Stimulated activated CD4-positive, alpha-beta T cell treated with anti-CD3 and anti-CD28 coated beads, Interleukin-2, amount 100 ng/mL, for 48 hours (primary cell): ENCODE results near the gene C1orf198.

Experiments used
- DNase-seq, 2 donors: peaks; one replicate each; pipeline ENCODE4 v3.0.0-alpha.2; 2020

Gene C1orf198

GRCh38 chr1:230828421-230828820, 39.9 kb downstream of the C1orf198 start:
- no peak for DNase-seq

GRCh38 chr1:230827801-230828200, 40.5 kb downstream of the C1orf198 start:
- DNase-seq = no peak

GRCh38 chr1:230827081-230827681, 41.1 kb downstream of the C1orf198 start:
- DNase-seq = no peak

- no peak for DNase-seq
These were observed 42.0 kb downstream of the C1orf198 start for GRCh38 chr1:230826166-230826875.

- DNase-seq = no peak
These were observed 42.6 kb downstream of the C1orf198 start for GRCh38 chr1:230825761-230826160.

GRCh38 chr1:230824919-230825721, 43.2 kb downstream of the C1orf198 start:
- no peak for DNase-seq

GRCh38 chr1:230824551-230824918, 43.8 kb downstream of the C1orf198 start:
- no peak for DNase-seq

- DNase-seq = no peak
These were observed 44.4 kb downstream of the C1orf198 start for GRCh38 chr1:230823931-230824381.

- DNase-seq = no peak
These were observed 44.9 kb downstream of the C1orf198 start for GRCh38 chr1:230823426-230823825.

- no peak for DNase-seq
These were observed 46.2 kb downstream of the C1orf198 start for GRCh38 chr1:230822092-230822581.

GRCh38 chr1:230821346-230821745, 47.0 kb downstream of the C1orf198 start:
- no peak for DNase-seq

- no peak for DNase-seq
These were observed 47.8 kb downstream of the C1orf198 start for GRCh38 chr1:230820568-230820967.

GRCh38 chr1:230819976-230820375, 48.3 kb downstream of the C1orf198 start:
- DNase-seq = no peak

- no peak for DNase-seq
These were observed 49.4 kb downstream of the C1orf198 start for GRCh38 chr1:230818901-230819300.

GRCh38 chr1:230818367-230818766, 50.0 kb downstream of the C1orf198 start:
- no peak for DNase-seq

GRCh38 chr1:230816018-230816417, 52.3 kb downstream of the C1orf198 start:
- DNase-seq = no peak

- DNase-seq = no peak
These were observed 53.2 kb downstream of the C1orf198 start for GRCh38 chr1:230814949-230815692.

GRCh38 chr1:230812568-230812967, 55.8 kb downstream of the C1orf198 start:
- DNase-seq = no peak

- DNase-seq = no peak
These were observed 58.9 kb downstream of the C1orf198 start for GRCh38 chr1:230809256-230809990.

- DNase-seq = no peak
These were observed 59.9 kb downstream of the C1orf198 start for GRCh38 chr1:230808281-230808872.

- DNase-seq = no peak
These were observed 60.6 kb downstream of the C1orf198 start for GRCh38 chr1:230807561-230808280.
